NT2/D1 (cell line): ENCODE measurements around the gene CLCNKB.
A peak's percentile ranks its signal among the peaks of the same experiment; 100 is the strongest.

ENCODE experiments used
- DNase-seq: peaks from one replicate; pipeline ENCODE4 v3.0.0-alpha.2; 2011; ENCODE audit warnings: low read depth, low spot score
- H3K27me3 ChIP-seq: 2 replicates; pipeline ENCODE4 v1.6.0; 2011; ENCODE audit warnings: mild to moderate bottlenecking; ENCODE audit not compliant: insufficient read length, insufficient read depth
- H3K36me3 ChIP-seq: 2 replicates; pipeline ENCODE4 v1.6.1; 2011; ENCODE audit warnings: mild to moderate bottlenecking, low read length, mixed read lengths; ENCODE audit not compliant: insufficient read depth, insufficient read length
- H3K4me1 ChIP-seq: 2 replicates; pipeline ENCODE4 v1.5.1; 2011; ENCODE audit not compliant: insufficient read depth, insufficient read length
- H3K4me3 ChIP-seq: 2 replicates; pipeline ENCODE4 v1.5.1; 2011; ENCODE audit warnings: low read depth; ENCODE audit not compliant: insufficient read length
- H3K9ac ChIP-seq: 2 replicates; pipeline ENCODE4 v1.6.0; 2011; ENCODE audit warnings: low read depth; ENCODE audit not compliant: insufficient read length
- H3K9me3 ChIP-seq: 2 replicates; pipeline ENCODE4 v1.5.1; 2011; ENCODE audit warnings: mild to moderate bottlenecking, low read length; ENCODE audit not compliant: insufficient read depth
- SUZ12 ChIP-seq: IDR thresholded peaks from 2 replicates; pipeline ENCODE4 v1.6.1; 2011; ENCODE audit not compliant: insufficient read length, insufficient read depth; ENCODE audit errors: extremely low read depth
- YY1 ChIP-seq: IDR thresholded peaks from 2 replicates; pipeline ENCODE4 v1.6.1; 2011; ENCODE audit not compliant: insufficient read length, insufficient read depth
- ZNF274 ChIP-seq: IDR thresholded peaks from 2 replicates; pipeline ENCODE4 v1.6.1; 2011; ENCODE audit warnings: mild to moderate bottlenecking, low read depth, low read length

CLCNKB gene

GRCh38 chr1:16074217-16074616 is 30.6 kb downstream of the CLCNKB start:
- Histone ChIP-seq H3K4me3 (no peak overlapping the region), H3K36me3 (no peaks in the 10 kb centered on the region), H3K9me3 (no peaks in the 10 kb centered on the region), H3K27me3 (peaks cover 31% of the 10 kb centered on the region), H3K9ac (no peak overlapping the region), H3K4me1 (peaks cover 20% of the 10 kb centered on the region)
- no peak for TF ChIP-seq ZNF274
- TF ChIP-seq SUZ12 = no peak
- no peak for TF ChIP-seq YY1
- DNase-seq = no peak

DNA sequence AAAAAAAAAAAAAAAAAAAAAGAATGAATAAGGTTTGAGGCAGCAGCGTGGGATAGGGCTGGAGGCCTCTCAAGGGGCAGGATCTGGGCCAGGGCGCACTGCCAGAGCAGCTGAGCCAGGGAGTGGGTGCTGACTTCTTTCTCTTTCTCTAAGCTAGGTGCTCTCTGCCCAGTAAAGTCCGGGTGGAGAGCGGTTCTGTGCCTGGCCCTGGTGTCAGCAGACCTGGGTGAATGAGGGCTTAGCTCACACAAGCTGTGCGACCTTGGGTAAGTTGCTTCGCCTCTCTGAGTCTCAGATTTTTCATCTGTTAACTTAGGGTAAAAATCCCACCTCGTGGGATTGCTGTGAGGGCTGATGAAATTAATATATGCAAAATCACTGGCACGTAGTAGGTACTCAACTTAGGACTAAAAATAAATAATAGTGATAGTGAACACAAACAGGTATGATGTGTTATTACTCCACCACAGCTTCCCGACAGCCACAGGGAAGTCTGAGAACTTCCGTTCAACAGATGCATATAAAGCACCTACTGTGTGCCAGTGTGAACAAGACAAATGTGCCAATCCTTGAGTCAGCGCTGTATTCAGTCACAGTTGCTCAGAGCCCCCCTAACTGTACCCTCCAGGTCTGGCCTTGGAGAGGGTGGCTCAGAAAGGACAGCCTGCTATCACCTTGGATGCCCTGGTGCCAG is 31.9 kb downstream of the CLCNKB start:
- Histone ChIP-seq H3K9ac (no peak overlapping the region), H3K27me3 (peaks cover 31% of the 10 kb centered on the region), H3K9me3 (no peaks in the 10 kb centered on the region), H3K36me3 (no peaks in the 10 kb centered on the region), H3K4me1 (peaks cover 20% of the 10 kb centered on the region), H3K4me3 (no peak overlapping the region)
- no peak for DNase-seq
- TF ChIP-seq SUZ12 (no peak), YY1 (no peak), ZNF274 (no peak)

DNA sequence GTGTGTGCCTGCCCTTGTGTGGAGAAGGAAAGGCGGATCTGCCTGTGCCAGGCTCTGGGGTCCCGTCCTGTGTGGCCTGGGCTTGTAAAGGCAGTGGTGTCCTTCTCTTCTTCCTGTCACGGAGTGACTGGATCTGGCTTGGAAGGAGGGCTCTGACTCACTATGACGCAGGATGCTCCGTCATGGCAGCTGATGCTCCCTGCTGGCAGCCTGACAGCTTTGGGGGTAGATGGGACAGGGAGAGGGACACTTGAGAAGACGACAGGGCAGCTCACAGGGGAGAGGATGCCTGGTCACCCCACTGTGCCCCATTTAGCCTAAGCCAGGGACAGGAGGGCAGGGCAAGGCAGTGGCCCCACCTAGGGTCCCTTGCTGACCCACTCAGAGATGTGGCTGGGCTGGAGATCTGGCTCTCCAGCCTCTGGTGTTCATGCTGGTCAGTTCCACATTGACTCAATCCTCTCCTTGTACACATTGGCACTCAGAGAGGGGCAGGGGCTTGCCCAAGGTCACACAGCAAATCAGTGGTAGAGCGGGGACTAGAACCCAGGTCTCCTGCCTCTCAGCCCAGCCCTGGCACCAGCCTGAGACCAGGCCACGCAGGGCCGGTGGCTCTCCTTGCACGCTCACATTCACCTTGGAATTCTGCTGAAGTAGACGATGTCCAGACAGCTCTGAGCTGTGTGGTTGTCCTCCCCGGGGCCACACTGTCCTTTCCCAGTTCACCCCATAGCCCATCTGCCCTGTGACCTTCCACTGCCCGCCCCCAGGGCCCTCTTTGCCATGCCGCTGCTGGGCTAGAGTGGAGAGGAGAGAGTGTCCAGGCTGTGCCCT is 32.7 kb downstream of the CLCNKB start:
- Histone ChIP-seq H3K9ac (no peak overlapping the region), H3K36me3 (no peaks in the 10 kb centered on the region), H3K4me1 (peaks cover 20% of the 10 kb centered on the region), H3K9me3 (no peaks in the 10 kb centered on the region), H3K4me3 (no peak overlapping the region), H3K27me3 (peaks cover 31% of the 10 kb centered on the region)
- TF ChIP-seq ZNF274 (no peak), YY1 (no peak), SUZ12 (no peak)
- no peak for DNase-seq

GRCh38 chr1:16076865-16077238 is 33.3 kb downstream of the CLCNKB start:
- TF ChIP-seq ZNF274 (no peak), SUZ12 (no peak), YY1 (no peak)
- Histone ChIP-seq H3K4me3 (no peak overlapping the region), H3K9ac (no peak overlapping the region), H3K36me3 (no peaks in the 10 kb centered on the region), H3K4me1 (peaks cover 20% of the 10 kb centered on the region), H3K9me3 (no peaks in the 10 kb centered on the region), H3K27me3 (peaks cover 25% of the 10 kb centered on the region)
- no peak for DNase-seq

- Histone ChIP-seq H3K9ac (no peak overlapping the region), H3K36me3 (no peaks in the 10 kb centered on the region), H3K4me3 (no peak overlapping the region), H3K4me1 (peaks cover 15% of the 10 kb centered on the region), H3K27me3 (peaks cover 17% of the 10 kb centered on the region), H3K9me3 (no peaks in the 10 kb centered on the region)
- no peak for DNase-seq
- TF ChIP-seq YY1 (no peak), ZNF274 (no peak), SUZ12 (no peak)
These were observed 34.0 kb downstream of the CLCNKB start for GRCh38 chr1:16077406-16078245.

DNA sequence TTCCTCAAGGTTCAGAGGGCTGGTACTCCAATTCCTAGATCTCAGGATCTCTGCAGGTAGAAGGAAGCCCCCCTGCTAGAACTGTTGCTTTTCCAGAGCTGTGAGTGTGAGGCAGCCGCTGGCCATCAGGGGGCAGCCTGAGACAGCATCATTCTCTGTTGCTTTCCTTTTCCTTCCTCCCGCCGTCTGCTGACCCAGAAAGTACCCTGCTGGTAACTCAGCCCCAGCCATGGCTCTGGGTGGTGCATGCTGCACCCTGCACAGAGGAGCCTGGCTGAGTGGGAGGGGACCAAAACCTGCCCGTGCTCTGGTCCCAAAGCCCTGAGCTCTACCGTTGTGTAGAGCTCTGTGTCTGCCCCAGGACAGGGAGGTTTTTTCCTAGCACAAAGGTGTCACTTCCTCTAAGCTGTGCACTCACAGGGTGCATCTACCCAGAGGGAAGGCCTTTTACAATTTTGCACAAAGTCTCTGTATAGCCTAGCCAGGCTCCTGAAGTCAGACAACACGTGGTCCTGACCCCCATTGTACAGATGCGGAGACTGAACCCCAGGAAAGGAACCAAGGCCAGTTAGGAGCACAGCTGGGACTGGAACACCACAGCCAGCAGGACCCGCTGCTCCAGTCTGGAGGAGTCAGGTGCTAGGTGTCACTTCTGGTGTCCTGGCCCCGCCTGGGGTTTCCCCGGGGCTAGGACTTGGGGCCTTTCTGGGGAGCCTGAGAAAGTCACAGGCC is 35.5 kb downstream of the CLCNKB start:
- peaks cover 5% of the 10 kb centered on the region for H3K27me3 ChIP-seq
- H3K4me3 ChIP-seq = no peak overlapping the region
- H3K9me3 ChIP-seq = no peaks in the 10 kb centered on the region
- peak; percentile 28 for DNase-seq
- TF ChIP-seq SUZ12 = no peak
- no peak for TF ChIP-seq ZNF274
- TF ChIP-seq YY1 = no peak
- no peaks in the 10 kb centered on the region for H3K36me3 ChIP-seq
- H3K4me1 ChIP-seq = peaks cover 10% of the 10 kb centered on the region
- peak overlapping the region; percentile 27 for H3K9ac ChIP-seq
